WTC11 (cell line): Measurements from ENCODE around the gene MOGAT1. TPM values are rescaled to one million over a fixed set of nuclear protein-coding genes. Genes with fewer than 3 reads are reported as not detected.
A peak's percentile ranks its signal among the peaks of the same experiment; 100 is the strongest.

Experiments used
- ATAC-seq: fragments of 200-7000 bp; cut with Tn5 transposase; 2 replicates; pipeline ENCODE4 v1.10.0; 2021; ENCODE audit warnings: mild to moderate bottlenecking, moderate library complexity
- CTCF ChIA-PET: fragments of 300-600 bp; sonication (Branson Sonifier 250); formaldehyde crosslinking; loops from one replicate; lab custom pipeline; 2021; ENCODE audit warnings: antibody characterized with exemption; lab: Charles Lee
- POLR2A ChIA-PET: fragments of 350-600 bp; sonication (Branson Sonifier 250); formaldehyde crosslinking; loops from one replicate; lab custom pipeline; 2021; ENCODE audit warnings: antibody characterized with exemption; lab: Charles Lee
- DNase-seq: peaks from one replicate; pipeline ENCODE4 v3.0.0; 2021; ENCODE audit warnings: low spot score
- H3K27ac Mint-ChIP-seq: 2 replicates; pipeline ENCODE4 v1.8.0; 2021; ENCODE audit warnings: mixed read lengths
- H3K27me3 Mint-ChIP-seq: 2 replicates; pipeline ENCODE4 v1.8.0; 2021; ENCODE audit warnings: low read depth, mild to moderate bottlenecking, moderate library complexity, mixed read lengths
- H3K36me3 Mint-ChIP-seq: 2 replicates; pipeline ENCODE4 v1.8.0; 2021; ENCODE audit warnings: mixed read lengths
- H3K4me1 Mint-ChIP-seq: 2 replicates; pipeline ENCODE4 v1.8.0; 2022; ENCODE audit warnings: mixed read lengths
- H3K4me3 Mint-ChIP-seq: 2 replicates; pipeline ENCODE4 v1.8.0; 2021; ENCODE audit warnings: mild to moderate bottlenecking, moderate library complexity, mixed read lengths
- H3K9me3 Mint-ChIP-seq: 2 replicates; pipeline ENCODE4 v1.8.0; 2021; ENCODE audit warnings: mixed read lengths
- ATF1 ChIP-seq: sonication (generic); formaldehyde crosslinking; IDR thresholded peaks from 2 replicates; pipeline ENCODE4 v1.8.1; 2023; ENCODE audit warnings: mild to moderate bottlenecking, moderate library complexity, missing genetic modification reagents
- CREB1 ChIP-seq: sonication (generic); formaldehyde crosslinking; IDR thresholded peaks from 2 replicates; pipeline ENCODE4 v1.8.0; 2023; ENCODE audit warnings: mild to moderate bottlenecking, missing genetic modification reagents
- CREM ChIP-seq: sonication (generic); formaldehyde crosslinking; IDR thresholded peaks from 2 replicates; pipeline ENCODE4 v1.8.1; 2022; ENCODE audit warnings: mild to moderate bottlenecking, missing genetic modification reagents, moderate library complexity
- FOXK1 ChIP-seq: sonication (generic); formaldehyde crosslinking; IDR thresholded peaks from 2 replicates; pipeline ENCODE4 v1.8.0; 2022; ENCODE audit warnings: mild to moderate bottlenecking, moderate library complexity, missing genetic modification reagents
- GRHL2 ChIP-seq: fragments of 250-450 bp; sonication (Bioruptor Pico); IDR thresholded peaks from 2 replicates; pipeline ENCODE4 v1.8.0; 2022; ENCODE audit warnings: mild to moderate bottlenecking, moderate library complexity; ENCODE audit not compliant: insufficient replicate concordance, severe bottlenecking
- IRF2 ChIP-seq: sonication (generic); formaldehyde crosslinking; IDR thresholded peaks from 2 replicates; pipeline ENCODE4 v1.8.0; 2022; ENCODE audit warnings: low read depth, missing genetic modification reagents, borderline replicate concordance
- KAT7 ChIP-seq: sonication (generic); formaldehyde crosslinking; IDR thresholded peaks from 2 replicates; pipeline ENCODE4 v1.8.1; 2023; ENCODE audit warnings: missing genetic modification reagents, mild to moderate bottlenecking, borderline replicate concordance
- MXD4 ChIP-seq: fragments of 250-450 bp; sonication (Bioruptor Pico); IDR thresholded peaks from 2 replicates; pipeline ENCODE4 v1.8.0; 2021; ENCODE audit warnings: mild to moderate bottlenecking, moderate library complexity, borderline replicate concordance
- MYBL2 ChIP-seq: sonication (generic); formaldehyde crosslinking; IDR thresholded peaks from 2 replicates; pipeline ENCODE4 v1.8.1; 2023; ENCODE audit warnings: mild to moderate bottlenecking, moderate library complexity, missing genetic modification reagents
- NFATC4 ChIP-seq: fragments of 250-450 bp; sonication (Bioruptor Pico); IDR thresholded peaks from 2 replicates; pipeline ENCODE4 v1.9.0; 2021; ENCODE audit warnings: mild to moderate bottlenecking
- NR1H2 ChIP-seq: sonication (generic); formaldehyde crosslinking; IDR thresholded peaks from 2 replicates; pipeline ENCODE4 v1.9.0; 2021; ENCODE audit warnings: mild to moderate bottlenecking, moderate library complexity, missing genetic modification reagents
- NR3C1 ChIP-seq: sonication (generic); formaldehyde crosslinking; conservative IDR thresholded peaks from 2 replicates; pipeline ENCODE4 v1.8.1; 2023; ENCODE audit warnings: low read depth, mild to moderate bottlenecking, missing genetic modification reagents
- RORB ChIP-seq: fragments of 250-450 bp; sonication (Bioruptor Pico); IDR thresholded peaks from 2 replicates; pipeline ENCODE4 v1.9.0; 2021; ENCODE audit warnings: mild to moderate bottlenecking
- SOX15 ChIP-seq: fragments of 250-450 bp; sonication (Bioruptor Pico); IDR thresholded peaks from 2 replicates; pipeline ENCODE4 v1.9.0; 2021; ENCODE audit warnings: mild to moderate bottlenecking
- ZNF219 ChIP-seq: sonication (generic); formaldehyde crosslinking; IDR thresholded peaks from 2 replicates; pipeline ENCODE4 v1.8.0; 2023; ENCODE audit warnings: missing genetic modification reagents, mild to moderate bottlenecking, borderline replicate concordance
- ZNF232 ChIP-seq: sonication (generic); formaldehyde crosslinking; IDR thresholded peaks from 2 replicates; pipeline ENCODE4 v1.8.0; 2022; ENCODE audit warnings: mild to moderate bottlenecking, missing genetic modification reagents
- ZNF317 ChIP-seq: sonication (generic); formaldehyde crosslinking; IDR thresholded peaks from 2 replicates; pipeline ENCODE4 v1.8.1; 2023; ENCODE audit warnings: low read depth, mild to moderate bottlenecking, moderate library complexity, missing genetic modification reagents, borderline replicate concordance
- ZNF396 ChIP-seq: fragments of 250-450 bp; sonication (Bioruptor Pico); IDR thresholded peaks from 2 replicates; pipeline ENCODE4 v1.8.0; 2021; ENCODE audit warnings: mild to moderate bottlenecking, moderate library complexity, borderline replicate concordance
- total RNA-seq: library from RNA; stranded (reverse); gene quantifications from 3 replicates; pipeline ENCODE4 v1.2.3, GENCODE V29; 2021
- TF ChIP-seq, protein P1 (sequence below): sonication (generic); formaldehyde crosslinking; IDR thresholded peaks from 2 replicates; pipeline ENCODE4 v1.8.0; 2022; ENCODE audit warnings: mild to moderate bottlenecking, missing genetic modification reagents
- TF ChIP-seq, protein P2 (sequence below): sonication (generic); formaldehyde crosslinking; IDR thresholded peaks from 2 replicates; pipeline ENCODE4 v1.8.1; 2023; ENCODE audit warnings: mild to moderate bottlenecking, missing genetic modification reagents, borderline replicate concordance
- TF ChIP-seq, protein P3 (sequence below): sonication (generic); formaldehyde crosslinking; conservative IDR thresholded peaks from 2 replicates; pipeline ENCODE4 v1.8.1; 2022; ENCODE audit warnings: mild to moderate bottlenecking, missing genetic modification reagents
- TF ChIP-seq, protein P4 (sequence below): sonication (generic); formaldehyde crosslinking; IDR thresholded peaks from 2 replicates; pipeline ENCODE4 v1.8.1; 2023; ENCODE audit warnings: mild to moderate bottlenecking, missing genetic modification reagents
- TF ChIP-seq, protein P5 (sequence below): sonication (generic); formaldehyde crosslinking; IDR thresholded peaks from 2 replicates; pipeline ENCODE4 v1.8.1; 2022; ENCODE audit warnings: low read depth, missing genetic modification reagents, borderline replicate concordance
- TF ChIP-seq, protein P6 (sequence below): sonication (generic); formaldehyde crosslinking; IDR thresholded peaks from 2 replicates; pipeline ENCODE4 v1.8.1; 2023; ENCODE audit warnings: mild to moderate bottlenecking, missing genetic modification reagents

MOGAT1 gene
- total RNA-seq, 1 experiment from 2014 or later = 0.72 TPM

DNA sequence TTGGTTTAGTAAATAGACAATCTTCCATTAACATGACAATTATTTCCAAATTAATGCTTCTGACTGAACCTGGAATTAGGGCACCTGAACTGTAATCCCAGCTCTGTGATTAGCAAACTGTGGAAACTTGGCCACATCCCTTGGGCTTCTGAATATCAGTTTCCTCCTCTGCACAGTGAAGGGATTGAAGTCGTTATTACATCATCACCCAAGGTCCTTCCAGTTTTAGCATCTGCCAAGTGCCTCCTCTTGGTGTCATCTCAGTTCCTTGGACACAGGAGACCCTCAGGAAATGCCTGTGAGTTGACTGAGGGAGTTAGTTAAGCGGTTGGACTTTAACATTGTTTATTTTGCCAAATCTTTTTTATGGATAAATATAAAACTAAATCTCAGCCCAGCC, 64.8 kb downstream of the MOGAT1 start (continued):
- TF ChIP-seq, protein P1, sequence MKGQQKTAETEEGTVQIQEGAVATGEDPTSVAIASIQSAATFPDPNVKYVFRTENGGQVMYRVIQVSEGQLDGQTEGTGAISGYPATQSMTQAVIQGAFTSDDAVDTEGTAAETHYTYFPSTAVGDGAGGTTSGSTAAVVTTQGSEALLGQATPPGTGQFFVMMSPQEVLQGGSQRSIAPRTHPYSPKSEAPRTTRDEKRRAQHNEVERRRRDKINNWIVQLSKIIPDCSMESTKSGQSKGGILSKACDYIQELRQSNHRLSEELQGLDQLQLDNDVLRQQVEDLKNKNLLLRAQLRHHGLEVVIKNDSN (CRISPR knock-in tag) = no peak
- TF ChIP-seq RORB (CRISPR knock-in tag) = no peak
- TF ChIP-seq, all 79 proteins: peak for 0

DNA sequence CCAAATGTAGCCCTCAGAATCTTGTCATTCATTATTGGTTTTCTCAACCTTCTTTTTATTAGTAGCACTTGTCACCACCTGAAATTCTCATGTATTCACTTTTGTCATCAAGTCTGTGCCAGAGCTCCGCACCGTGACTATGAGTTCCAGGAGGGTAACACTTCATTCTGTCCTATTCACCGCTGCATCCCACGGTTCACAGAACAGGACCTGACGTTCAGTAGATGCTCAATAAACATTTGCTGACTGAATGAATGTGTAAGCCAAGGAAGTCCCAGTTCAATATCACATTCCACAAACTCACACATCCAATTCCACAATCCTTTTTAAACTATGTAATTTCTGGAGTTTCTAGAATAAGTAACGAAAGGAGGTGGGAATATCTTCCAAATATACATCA, 65.5 kb downstream of the MOGAT1 start:
- H3K4me1 Mint-ChIP-seq = peaks cover 28% of the 10 kb centered on the region

DNA sequence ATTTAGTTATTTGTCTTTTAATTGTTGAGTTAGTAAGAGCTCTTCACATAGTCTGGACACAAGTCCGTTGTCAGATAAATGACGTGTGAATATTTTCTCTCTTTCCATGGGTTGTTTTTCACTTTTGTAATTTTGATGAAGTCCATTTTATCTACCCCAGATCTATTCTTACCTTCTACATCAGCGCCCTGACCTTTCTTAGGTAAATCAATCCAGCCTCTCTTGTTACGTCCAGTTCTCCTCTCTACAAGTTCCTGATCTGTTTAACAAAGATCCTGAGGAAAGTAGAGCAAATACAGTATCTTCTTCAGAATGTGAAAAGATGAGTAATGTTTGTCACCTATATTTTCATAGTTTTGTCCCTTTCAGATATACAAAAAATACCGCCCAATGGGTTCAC, 66.9 kb downstream of the MOGAT1 start:
- ATAC-seq = peak; percentile 27; the same call in 1 of the 2 replicates
- Mint-ChIP-seq H3K9me3 (peaks cover 13% of the 10 kb centered on the region), H3K4me3 (no peak overlapping the region; the same call in 1 of the 2 replicates), H3K27ac (peak overlapping the region; percentile 6), H3K4me1 (peaks cover 26% of the 10 kb centered on the region), H3K27me3 (no peaks in the 10 kb centered on the region; the same call in 1 of the 2 replicates), H3K36me3 (no peaks in the 10 kb centered on the region)
- ChIA-PET CTCF (interaction anchor here (1.0 kb wide), 1 partner anchor 30 kb away, joined by 3 read pairs; no protein-coding TSS in a partner anchor), POLR2A (no interaction called here)
- DNase-seq = no peak
- TF ChIP-seq RORB (CRISPR knock-in tag) = no peak
- no peak for TF ChIP-seq NR1H2 (CRISPR knock-in tag)
- TF ChIP-seq, protein P2, sequence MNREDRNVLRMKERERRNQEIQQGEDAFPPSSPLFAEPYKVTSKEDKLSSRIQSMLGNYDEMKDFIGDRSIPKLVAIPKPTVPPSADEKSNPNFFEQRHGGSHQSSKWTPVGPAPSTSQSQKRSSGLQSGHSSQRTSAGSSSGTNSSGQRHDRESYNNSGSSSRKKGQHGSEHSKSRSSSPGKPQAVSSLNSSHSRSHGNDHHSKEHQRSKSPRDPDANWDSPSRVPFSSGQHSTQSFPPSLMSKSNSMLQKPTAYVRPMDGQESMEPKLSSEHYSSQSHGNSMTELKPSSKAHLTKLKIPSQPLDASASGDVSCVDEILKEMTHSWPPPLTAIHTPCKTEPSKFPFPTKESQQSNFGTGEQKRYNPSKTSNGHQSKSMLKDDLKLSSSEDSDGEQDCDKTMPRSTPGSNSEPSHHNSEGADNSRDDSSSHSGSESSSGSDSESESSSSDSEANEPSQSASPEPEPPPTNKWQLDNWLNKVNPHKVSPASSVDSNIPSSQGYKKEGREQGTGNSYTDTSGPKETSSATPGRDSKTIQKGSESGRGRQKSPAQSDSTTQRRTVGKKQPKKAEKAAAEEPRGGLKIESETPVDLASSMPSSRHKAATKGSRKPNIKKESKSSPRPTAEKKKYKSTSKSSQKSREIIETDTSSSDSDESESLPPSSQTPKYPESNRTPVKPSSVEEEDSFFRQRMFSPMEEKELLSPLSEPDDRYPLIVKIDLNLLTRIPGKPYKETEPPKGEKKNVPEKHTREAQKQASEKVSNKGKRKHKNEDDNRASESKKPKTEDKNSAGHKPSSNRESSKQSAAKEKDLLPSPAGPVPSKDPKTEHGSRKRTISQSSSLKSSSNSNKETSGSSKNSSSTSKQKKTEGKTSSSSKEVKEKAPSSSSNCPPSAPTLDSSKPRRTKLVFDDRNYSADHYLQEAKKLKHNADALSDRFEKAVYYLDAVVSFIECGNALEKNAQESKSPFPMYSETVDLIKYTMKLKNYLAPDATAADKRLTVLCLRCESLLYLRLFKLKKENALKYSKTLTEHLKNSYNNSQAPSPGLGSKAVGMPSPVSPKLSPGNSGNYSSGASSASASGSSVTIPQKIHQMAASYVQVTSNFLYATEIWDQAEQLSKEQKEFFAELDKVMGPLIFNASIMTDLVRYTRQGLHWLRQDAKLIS (CRISPR knock-in tag) = no peak

More for the DNA sequence above, 65.5 kb downstream of the MOGAT1 start:
- Mint-ChIP-seq H3K27me3 (no peaks in the 10 kb centered on the region; the same call in 1 of the 2 replicates), H3K27ac (no peak overlapping the region), H3K9me3 (peaks cover 13% of the 10 kb centered on the region), H3K4me3 (no peak overlapping the region), H3K36me3 (no peaks in the 10 kb centered on the region)
- DNase-seq (no peak), ATAC-seq (no peak)
- TF ChIP-seq MXD4 (CRISPR knock-in tag) = no peak
- TF ChIP-seq MYBL2 (CRISPR knock-in tag) = no peak
- no peak for TF ChIP-seq NFATC4 (CRISPR knock-in tag)
- TF ChIP-seq, protein P3, sequence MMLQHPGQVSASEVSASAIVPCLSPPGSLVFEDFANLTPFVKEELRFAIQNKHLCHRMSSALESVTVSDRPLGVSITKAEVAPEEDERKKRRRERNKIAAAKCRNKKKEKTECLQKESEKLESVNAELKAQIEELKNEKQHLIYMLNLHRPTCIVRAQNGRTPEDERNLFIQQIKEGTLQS (CRISPR knock-in tag) = no peak
- no peak for TF ChIP-seq CREB1 (CRISPR knock-in tag)
- TF ChIP-seq, protein P4, sequence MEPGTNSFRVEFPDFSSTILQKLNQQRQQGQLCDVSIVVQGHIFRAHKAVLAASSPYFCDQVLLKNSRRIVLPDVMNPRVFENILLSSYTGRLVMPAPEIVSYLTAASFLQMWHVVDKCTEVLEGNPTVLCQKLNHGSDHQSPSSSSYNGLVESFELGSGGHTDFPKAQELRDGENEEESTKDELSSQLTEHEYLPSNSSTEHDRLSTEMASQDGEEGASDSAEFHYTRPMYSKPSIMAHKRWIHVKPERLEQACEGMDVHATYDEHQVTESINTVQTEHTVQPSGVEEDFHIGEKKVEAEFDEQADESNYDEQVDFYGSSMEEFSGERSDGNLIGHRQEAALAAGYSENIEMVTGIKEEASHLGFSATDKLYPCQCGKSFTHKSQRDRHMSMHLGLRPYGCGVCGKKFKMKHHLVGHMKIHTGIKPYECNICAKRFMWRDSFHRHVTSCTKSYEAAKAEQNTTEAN (CRISPR knock-in tag) = no peak
- TF ChIP-seq ZNF317 = no peak
- no peak for TF ChIP-seq ATF1
- TF ChIP-seq, protein P5, sequence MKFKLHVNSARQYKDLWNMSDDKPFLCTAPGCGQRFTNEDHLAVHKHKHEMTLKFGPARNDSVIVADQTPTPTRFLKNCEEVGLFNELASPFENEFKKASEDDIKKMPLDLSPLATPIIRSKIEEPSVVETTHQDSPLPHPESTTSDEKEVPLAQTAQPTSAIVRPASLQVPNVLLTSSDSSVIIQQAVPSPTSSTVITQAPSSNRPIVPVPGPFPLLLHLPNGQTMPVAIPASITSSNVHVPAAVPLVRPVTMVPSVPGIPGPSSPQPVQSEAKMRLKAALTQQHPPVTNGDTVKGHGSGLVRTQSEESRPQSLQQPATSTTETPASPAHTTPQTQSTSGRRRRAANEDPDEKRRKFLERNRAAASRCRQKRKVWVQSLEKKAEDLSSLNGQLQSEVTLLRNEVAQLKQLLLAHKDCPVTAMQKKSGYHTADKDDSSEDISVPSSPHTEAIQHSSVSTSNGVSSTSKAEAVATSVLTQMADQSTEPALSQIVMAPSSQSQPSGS = no peak
- TF ChIP-seq NR3C1 = no peak
- no peak for TF ChIP-seq ZNF219 (CRISPR knock-in tag)
- no peak for TF ChIP-seq CREM (CRISPR knock-in tag)
- no peak for TF ChIP-seq IRF2
- no peak for TF ChIP-seq ZNF396 (CRISPR knock-in tag)
- no peak for TF ChIP-seq SOX15 (CRISPR knock-in tag)
- no peak for TF ChIP-seq ZNF232 (CRISPR knock-in tag)
- TF ChIP-seq KAT7 (CRISPR knock-in tag) = no peak
- TF ChIP-seq FOXK1 (CRISPR knock-in tag) = no peak
- no peak for TF ChIP-seq GRHL2
- TF ChIP-seq, protein P6, sequence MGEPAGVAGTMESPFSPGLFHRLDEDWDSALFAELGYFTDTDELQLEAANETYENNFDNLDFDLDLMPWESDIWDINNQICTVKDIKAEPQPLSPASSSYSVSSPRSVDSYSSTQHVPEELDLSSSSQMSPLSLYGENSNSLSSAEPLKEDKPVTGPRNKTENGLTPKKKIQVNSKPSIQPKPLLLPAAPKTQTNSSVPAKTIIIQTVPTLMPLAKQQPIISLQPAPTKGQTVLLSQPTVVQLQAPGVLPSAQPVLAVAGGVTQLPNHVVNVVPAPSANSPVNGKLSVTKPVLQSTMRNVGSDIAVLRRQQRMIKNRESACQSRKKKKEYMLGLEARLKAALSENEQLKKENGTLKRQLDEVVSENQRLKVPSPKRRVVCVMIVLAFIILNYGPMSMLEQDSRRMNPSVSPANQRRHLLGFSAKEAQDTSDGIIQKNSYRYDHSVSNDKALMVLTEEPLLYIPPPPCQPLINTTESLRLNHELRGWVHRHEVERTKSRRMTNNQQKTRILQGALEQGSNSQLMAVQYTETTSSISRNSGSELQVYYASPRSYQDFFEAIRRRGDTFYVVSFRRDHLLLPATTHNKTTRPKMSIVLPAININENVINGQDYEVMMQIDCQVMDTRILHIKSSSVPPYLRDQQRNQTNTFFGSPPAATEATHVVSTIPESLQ = no peak
- ChIA-PET POLR2A (no interaction called here), CTCF (no interaction called here)
